Mesothelial cell of epicardium (in vitro differentiated cells): ENCODE results near the gene DDOST. TPM values are rescaled to one million over a fixed set of nuclear protein-coding genes. Genes with fewer than 3 reads are reported as not detected.
A peak's percentile ranks its signal among the peaks of the same experiment; 100 is the strongest.

Experiments used
- DNase-seq, 2 experiments: peaks; one replicate each; pipeline ENCODE4 v3.0.0; 2021; ENCODE audit warnings: low spot score in 2 of 2; ENCODE audit not compliant: unreplicated experiment in 2 of 2
- H3K27ac Mint-ChIP-seq: 2 replicates; pipeline ENCODE4 v1.8.0; 2021; ENCODE audit warnings: mixed read lengths
- H3K27me3 Mint-ChIP-seq: 2 replicates; pipeline ENCODE4 v1.8.0; 2021; ENCODE audit warnings: low read depth, mixed read lengths
- H3K36me3 Mint-ChIP-seq: 2 replicates; pipeline ENCODE4 v1.8.0; 2021; ENCODE audit warnings: mixed read lengths
- H3K4me1 Mint-ChIP-seq: 2 replicates; pipeline ENCODE4 v1.8.0; 2021; ENCODE audit warnings: mixed read lengths
- H3K4me3 Mint-ChIP-seq: 2 replicates; pipeline ENCODE4 v1.8.0; 2021; ENCODE audit warnings: mild to moderate bottlenecking, moderate library complexity, mixed read lengths
- H3K9me3 Mint-ChIP-seq: 2 replicates; pipeline ENCODE4 v1.8.0; 2021; ENCODE audit warnings: mixed read lengths
- total RNA-seq: library from RNA; stranded (reverse); gene quantifications from 3 replicates; pipeline ENCODE4 v1.2.1, GENCODE V29; 2021
- TF ChIP-seq, protein P1 (sequence below): fragments of 200-600 bp; sonication (generic); IDR thresholded peaks from one replicate; pipeline ENCODE4 v1.5.0; 2021; ENCODE audit warnings: antibody characterized with exemption; ENCODE audit not compliant: unreplicated experiment

DDOST gene
- total RNA-seq, 1 donor from 2014 or later, result 248 TPM

DNA sequence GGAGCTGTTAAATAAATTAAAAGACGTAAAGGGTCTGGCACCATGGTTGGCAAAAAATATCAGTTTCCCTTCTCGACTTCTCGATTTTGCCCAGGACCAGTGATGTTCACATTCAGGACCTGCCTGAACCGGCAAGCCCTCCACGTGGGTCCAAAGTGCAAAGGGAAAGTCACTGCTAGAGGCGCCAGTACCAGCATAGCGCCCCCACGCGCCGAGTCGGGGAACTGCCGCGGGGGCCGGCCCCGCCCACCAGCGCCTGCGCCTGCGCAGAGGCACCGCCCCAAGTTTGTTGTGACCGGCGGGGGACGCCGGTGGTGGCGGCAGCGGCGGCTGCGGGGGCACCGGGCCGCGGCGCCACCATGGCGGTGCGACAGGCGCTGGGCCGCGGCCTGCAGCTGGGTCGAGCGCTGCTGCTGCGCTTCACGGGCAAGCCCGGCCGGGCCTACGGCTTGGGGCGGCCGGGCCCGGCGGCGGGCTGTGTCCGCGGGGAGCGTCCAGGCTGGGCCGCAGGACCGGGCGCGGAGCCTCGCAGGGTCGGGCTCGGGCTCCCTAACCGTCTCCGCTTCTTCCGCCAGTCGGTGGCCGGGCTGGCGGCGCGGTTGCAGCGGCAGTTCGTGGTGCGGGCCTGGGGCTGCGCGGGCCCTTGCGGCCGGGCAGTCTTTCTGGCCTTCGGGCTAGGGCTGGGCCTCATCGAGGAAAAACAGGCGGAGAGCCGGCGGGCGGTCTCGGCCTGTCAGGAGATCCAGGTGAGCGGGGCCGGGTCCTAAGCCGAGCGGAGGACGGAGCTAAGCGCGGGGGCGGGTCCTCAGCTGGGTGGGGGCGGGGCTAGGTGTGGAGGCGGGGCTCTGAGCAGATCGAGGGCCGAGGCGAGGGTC is 27.7 kb downstream of the DDOST start, which contains the start of gene PINK1:
Gene PINK1, plus strand, starts transcription at position 269 of the 875 bp plus-strand sequence. Its CDS starts 91 bp downstream, at position 360.
- TF ChIP-seq, protein P1, sequence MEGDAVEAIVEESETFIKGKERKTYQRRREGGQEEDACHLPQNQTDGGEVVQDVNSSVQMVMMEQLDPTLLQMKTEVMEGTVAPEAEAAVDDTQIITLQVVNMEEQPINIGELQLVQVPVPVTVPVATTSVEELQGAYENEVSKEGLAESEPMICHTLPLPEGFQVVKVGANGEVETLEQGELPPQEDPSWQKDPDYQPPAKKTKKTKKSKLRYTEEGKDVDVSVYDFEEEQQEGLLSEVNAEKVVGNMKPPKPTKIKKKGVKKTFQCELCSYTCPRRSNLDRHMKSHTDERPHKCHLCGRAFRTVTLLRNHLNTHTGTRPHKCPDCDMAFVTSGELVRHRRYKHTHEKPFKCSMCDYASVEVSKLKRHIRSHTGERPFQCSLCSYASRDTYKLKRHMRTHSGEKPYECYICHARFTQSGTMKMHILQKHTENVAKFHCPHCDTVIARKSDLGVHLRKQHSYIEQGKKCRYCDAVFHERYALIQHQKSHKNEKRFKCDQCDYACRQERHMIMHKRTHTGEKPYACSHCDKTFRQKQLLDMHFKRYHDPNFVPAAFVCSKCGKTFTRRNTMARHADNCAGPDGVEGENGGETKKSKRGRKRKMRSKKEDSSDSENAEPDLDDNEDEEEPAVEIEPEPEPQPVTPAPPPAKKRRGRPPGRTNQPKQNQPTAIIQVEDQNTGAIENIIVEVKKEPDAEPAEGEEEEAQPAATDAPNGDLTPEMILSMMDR, result peak; percentile 98
- Mint-ChIP-seq H3K4me1 (peaks cover 15% of the 10 kb centered on the region), H3K27ac (peak within 1 kb of the TSS; percentile 96), H3K36me3 (peaks cover 4% of the 10 kb centered on the region), H3K4me3 (peak within 1 kb of the TSS; percentile 88), H3K9me3 (no peaks in the 10 kb centered on the region), H3K27me3 (peaks cover 1% of the 10 kb centered on the region)
- DNase-seq, result peak; percentile 69 to 95

DNA sequence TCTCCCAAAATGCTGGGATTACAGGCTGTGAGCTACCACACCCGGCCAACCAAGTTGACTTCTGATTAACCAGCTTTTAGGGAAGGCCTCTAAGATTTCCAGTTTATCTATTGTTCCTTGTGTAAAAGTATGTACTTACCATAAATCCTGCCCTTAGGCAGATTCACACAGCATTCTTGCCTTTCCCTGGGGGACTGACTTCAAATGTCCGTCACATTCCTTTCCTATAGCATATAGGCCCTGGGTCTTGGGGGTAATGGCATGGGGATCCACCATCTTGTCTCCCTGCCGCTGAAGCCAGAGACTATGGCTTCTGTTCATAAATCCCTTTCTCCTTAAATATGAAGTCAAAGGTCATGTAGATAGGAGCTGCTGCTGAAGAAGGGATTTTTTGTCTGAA is 28.8 kb downstream of the DDOST start:
- H3K9me3 Mint-ChIP-seq, result no peaks in the 10 kb centered on the region
- no peak for DNase-seq
- peak overlapping the region; percentile 66 for H3K27ac Mint-ChIP-seq
- peaks cover under 1% of the 10 kb centered on the region for H3K36me3 Mint-ChIP-seq
- peaks cover 15% of the 10 kb centered on the region for H3K4me1 Mint-ChIP-seq
- H3K4me3 Mint-ChIP-seq, result peak overlapping the region; percentile 65
- TF ChIP-seq, protein P1, result no peak
- peaks cover 8% of the 10 kb centered on the region for H3K27me3 Mint-ChIP-seq

DNA sequence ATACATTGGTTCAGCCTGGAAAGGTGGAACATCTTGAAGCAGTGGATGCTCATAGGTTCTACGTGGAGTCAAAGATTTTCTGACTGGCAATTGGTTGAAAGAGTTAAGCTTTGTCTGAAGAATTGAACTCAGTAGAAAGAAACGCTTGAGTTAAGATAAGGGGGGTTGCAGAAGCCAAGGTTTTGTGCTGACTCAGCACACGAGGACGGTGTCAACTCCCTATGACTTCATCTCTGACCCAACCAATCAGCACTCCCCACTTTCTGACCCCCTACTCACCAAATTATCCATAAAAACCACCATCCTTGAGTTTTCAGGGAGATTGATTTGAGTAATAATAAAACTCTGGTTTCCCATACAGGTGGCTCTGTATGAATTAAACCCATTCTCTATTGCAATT is 30.4 kb downstream of the DDOST start:
- Mint-ChIP-seq H3K4me3 (no peak overlapping the region), H3K36me3 (no peaks in the 10 kb centered on the region), H3K27me3 (peaks cover 20% of the 10 kb centered on the region), H3K4me1 (peaks cover 15% of the 10 kb centered on the region), H3K9me3 (no peaks in the 10 kb centered on the region), H3K27ac (no peak overlapping the region)
- DNase-seq, result no peak
- TF ChIP-seq, protein P1, result no peak

DNA sequence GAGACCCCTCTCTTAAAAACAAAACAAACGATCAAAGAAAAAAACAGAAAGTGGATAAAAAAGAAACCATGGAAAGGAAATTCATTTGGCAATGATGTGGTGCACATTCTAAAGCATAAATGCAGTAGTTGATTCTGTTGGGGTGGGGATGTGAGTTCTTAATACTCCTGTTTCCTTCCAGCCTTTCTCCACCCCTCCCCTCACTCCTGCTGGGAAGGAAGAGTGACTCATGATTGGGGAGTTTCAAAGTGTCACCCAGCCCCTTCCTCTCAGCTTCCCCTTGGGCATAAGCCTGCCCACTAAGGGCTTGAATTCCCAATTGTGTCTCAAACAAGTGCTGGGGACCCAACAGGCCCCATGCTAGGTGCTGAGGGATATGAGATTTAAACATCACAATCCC is 34.6 kb downstream of the DDOST start:
- no peak overlapping the region for H3K27ac Mint-ChIP-seq
- H3K4me3 Mint-ChIP-seq, result no peak overlapping the region
- TF ChIP-seq, protein P1, result no peak
- no peak for DNase-seq
- no peaks in the 10 kb centered on the region for H3K36me3 Mint-ChIP-seq
- H3K27me3 Mint-ChIP-seq, result peaks cover 23% of the 10 kb centered on the region
- no peaks in the 10 kb centered on the region for H3K4me1 Mint-ChIP-seq
- H3K9me3 Mint-ChIP-seq, result peaks cover 5% of the 10 kb centered on the region

DNA sequence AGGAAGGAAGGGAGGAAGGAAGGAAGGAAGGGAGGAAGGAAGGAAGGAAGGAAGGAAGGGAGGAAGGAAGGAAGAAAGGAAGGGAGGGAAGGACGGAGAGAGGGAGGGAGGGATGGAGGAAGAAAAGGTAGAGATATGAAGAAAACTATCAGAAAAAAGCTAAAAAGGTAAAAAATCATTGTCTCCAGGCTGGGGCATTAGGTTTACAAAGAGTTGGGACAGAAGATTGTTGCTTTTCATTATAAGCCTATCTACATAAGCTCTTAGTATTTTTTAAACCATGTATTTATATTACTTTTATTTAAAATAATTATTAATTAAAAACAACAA is 35.1 kb downstream of the DDOST start:
- TF ChIP-seq, protein P1, result no peak
- H3K4me1 Mint-ChIP-seq, result no peaks in the 10 kb centered on the region
- peaks cover 5% of the 10 kb centered on the region for H3K9me3 Mint-ChIP-seq
- no peak for DNase-seq
- H3K27me3 Mint-ChIP-seq, result peaks cover 23% of the 10 kb centered on the region
- H3K27ac Mint-ChIP-seq, result no peak overlapping the region
- H3K36me3 Mint-ChIP-seq, result no peaks in the 10 kb centered on the region
- H3K4me3 Mint-ChIP-seq, result no peak overlapping the region
